GM21576 (cell line): ENCODE measurements around the gene HPS3.
"Not testable (repeated sequence)": the region's sequence is repeated elsewhere in the genome, so short reads cannot be mapped to it uniquely, and the experiment has no call there.

ENCODE experiments used
- ATAC-seq: cut with Tn5 transposase; IDR thresholded peaks from one replicate; pipeline ENCODE4 v1.9.1; 2021; ENCODE audit warnings: mild to moderate bottlenecking, moderate library complexity; ENCODE audit not compliant: unreplicated experiment

HPS3 gene, protein sequence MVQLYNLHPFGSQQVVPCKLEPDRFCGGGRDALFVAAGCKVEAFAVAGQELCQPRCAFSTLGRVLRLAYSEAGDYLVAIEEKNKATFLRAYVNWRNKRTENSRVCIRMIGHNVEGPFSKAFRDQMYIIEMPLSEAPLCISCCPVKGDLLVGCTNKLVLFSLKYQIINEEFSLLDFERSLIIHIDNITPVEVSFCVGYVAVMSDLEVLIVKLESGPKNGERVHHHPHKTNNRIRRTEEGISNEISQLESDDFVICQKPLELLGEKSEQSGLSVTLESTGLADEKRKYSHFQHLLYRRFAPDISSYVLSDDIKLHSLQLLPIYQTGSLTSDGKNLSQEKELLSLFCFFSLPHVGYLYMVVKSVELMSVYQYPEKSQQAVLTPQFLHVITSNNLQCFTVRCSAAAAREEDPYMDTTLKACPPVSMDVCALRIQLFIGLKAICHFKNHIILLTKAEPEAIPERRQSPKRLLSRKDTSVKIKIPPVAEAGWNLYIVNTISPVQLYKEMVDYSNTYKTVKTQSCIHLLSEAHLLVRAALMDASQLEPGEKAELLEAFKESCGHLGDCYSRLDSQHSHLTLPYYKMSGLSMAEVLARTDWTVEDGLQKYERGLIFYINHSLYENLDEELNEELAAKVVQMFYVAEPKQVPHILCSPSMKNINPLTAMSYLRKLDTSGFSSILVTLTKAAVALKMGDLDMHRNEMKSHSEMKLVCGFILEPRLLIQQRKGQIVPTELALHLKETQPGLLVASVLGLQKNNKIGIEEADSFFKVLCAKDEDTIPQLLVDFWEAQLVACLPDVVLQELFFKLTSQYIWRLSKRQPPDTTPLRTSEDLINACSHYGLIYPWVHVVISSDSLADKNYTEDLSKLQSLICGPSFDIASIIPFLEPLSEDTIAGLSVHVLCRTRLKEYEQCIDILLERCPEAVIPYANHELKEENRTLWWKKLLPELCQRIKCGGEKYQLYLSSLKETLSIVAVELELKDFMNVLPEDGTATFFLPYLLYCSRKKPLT

DNA sequence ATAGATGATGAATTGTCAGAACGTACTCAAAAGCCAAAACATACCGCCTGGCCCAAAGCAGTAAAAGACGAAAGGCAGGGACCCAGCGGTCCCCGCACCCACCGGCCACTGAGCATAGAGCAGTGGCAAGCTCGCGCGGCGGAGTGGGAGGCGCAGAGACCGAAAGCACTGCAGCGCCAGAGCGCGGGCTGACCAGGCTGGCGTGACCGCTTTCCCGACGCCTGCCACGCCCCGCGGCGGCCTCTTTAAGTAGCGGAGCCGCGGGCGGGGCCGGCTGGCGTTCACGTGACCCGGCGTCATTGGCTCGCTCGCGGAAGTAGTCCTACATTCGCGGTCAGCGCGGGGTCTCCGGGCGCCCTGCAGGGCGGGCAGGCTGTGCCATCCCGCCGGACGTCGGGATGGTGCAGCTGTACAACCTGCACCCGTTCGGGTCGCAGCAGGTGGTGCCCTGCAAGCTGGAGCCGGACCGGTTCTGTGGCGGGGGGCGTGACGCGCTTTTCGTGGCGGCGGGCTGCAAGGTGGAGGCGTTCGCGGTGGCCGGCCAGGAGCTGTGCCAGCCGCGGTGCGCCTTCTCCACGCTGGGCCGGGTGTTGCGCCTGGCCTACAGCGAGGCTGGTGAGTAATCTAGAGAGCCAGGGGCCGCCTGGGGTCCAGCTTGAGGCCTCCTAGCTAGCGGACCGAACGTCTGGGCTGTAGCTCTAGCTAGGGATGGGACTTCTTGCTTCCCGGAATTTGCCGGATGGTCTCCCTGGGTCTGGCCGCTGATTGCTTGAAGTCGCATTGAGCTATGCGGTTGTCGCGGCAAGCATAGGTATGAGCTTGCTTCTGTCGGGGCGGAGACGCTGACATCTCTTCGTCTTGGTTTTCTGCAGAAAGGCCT, at the start of gene HPS3:
Gene HPS3 (plus strand): TSS at position 313 of the 880 bp plus-strand sequence. CDS start 86 bp downstream, at position 399.
- peak; percentile 95 for ATAC-seq

DNA sequence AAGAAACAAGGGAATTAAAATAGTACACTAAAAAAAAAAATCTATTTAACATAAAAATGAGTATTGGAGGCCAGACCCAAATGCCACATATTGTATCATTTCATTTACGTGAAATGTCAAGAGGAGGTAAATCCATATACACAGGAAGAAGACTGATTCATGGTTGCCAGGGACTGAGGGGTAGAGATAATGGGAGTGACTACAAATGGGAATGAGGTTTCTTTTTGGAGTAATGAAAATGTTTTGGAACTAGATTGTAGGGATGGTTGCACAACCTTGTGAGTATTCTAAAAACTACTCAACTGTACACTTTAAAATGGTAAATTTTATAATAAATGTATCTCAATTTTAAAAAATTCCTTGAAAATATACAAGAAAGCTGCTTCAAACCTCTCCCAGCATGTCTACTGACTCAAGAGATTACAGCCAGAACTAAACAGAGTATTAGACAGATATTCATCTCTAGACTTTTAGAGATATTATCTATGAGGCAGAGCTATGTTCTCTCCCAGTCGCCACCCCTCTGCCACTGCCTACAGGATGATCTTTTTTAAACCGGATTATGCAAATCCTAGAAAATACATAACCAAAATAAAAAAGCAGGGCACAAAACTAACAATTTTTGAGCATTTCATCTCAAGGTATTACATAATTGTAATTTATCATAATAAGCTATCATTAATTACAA, 49.3 kb upstream of the HPS3 start:
- no peak for ATAC-seq

DNA sequence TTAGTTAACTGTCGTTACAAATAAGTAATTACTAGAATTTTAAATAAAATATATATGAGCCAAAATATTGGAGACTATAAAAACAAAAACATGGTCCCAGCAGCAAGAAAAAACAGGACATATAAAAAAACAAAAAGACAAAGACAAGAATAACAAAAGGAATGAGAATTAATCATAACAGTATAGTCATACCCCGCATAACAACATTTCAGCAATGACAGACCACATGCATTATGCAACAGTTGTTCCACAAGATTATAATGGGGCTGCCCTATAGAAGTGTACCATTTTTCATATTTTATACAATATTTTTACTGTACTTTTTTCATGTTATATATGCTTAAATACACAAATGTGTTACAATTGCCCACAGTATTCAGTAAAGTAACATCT, 48.7 kb upstream of the HPS3 start:
- no peak for ATAC-seq

DNA sequence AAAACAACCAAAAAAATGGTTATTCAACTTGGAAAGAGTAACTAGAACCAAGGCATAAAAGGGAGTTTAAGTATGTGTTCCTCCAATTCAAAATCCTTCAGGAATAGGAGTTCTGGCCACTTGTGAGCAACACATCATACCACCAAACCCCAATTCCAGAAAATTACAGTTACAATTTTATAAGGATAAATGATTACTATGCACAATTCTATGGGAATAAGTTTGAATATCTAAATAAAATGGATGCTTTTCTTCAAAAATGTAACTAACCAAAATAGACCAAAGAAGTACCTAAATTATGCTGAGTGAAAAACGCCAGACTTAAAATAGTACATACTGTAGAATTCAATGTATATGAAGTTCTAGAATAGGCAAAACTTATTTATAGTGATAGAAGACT, 47.7 kb upstream of the HPS3 start:
- no peak for ATAC-seq

DNA sequence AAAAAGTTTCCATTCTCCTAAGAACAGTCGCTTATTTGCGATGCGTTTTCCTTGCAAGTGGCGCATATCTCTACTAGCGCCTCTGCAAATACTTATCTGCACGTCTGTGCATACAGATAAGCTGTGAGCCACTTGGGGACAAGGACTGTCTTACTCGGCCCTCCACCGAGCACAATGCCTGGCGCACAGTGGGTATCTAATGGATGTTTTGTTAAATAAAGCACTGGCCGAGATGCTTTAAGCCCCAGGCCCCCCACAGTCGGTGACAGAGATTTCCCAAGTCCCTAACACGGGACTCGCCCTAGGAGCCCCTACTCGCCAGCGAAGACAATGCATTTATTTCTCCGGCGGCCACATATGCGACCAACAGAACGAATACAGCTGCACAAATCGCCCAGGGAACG, 43.6 kb upstream of the HPS3 start:
- ATAC-seq, result peak; percentile 38

DNA sequence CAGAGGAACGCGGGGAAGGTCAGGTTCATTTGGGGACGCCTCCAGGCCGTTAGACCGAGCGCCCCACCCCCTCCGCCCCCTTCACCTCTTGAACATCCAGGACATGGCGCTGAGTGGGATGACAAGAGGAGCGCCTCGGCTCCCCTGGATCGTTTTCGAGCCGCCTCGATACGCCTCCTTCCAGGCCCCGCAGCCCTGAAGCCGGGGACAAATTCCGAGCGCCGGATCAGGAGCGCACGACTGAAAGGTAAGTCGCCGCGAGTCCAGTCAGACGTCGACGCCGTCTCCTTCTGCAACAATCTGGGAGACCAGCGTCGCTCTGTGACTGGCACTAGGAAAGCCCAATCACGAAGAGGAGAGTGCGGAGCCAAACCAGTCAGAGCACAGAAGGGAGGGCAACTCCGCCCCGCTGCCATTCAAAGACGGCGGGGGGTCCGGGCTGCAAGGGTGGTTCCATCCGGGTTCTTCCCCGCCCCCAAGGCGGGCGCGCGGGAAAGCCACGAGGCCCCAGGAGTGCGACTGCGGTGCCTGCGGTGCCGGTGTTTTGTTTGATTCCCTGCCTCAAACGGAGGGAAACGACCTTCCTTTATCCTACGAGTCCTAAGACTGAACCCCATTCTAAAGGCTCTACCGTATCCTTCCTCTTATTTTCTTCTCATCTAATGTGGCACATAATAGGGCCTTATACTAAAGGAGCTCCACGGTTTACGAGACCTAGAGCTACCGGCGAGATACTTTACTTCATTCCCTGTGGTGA, 43.0 kb upstream of the HPS3 start, which contains the start of gene HLTF:
Gene HLTF (minus strand): TSS at position 302 of the 757 bp plus-strand sequence. CDS start 197 bp downstream, at position 105.
- ATAC-seq, result peak; percentile 98

DNA sequence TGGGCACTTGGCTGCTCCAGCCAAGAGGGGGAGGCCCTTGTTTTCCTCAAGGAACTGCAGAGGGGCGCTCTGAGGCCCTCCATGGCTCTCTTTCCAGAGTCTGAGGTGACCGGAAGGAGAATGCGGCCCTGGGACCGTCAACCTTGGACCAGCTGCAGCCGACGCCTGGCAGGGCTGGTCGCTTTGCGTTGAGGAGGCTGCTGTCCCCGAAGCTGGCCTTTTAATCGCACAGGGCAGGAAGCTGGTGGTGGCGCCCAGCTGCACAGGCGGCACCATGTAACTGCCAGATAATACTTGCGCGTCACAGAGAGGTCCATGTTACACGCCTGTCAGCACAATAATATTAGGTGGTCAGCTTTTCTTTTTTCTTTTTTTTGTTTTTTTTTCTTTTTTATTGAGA, 42.2 kb upstream of the HPS3 start:
- no peak for ATAC-seq

DNA sequence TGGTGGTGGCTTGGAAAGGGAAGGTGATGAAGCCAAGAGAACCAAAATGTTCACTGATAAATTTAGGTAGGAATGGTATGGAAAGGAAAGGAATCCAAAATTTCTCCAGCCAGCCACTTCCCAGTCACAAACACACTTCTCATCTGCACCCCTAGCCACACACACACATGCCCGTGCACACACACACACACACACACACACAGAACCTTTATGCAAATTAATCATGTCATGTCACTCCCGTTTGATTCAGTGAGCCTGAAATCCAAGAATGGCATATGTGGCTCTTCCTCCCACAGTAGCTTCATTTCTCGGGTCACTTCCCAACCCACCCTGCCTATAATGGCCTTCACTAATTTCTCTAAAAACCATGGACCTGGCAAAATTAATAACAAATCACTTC, 40.0 kb upstream of the HPS3 start:
- no peak for ATAC-seq

DNA sequence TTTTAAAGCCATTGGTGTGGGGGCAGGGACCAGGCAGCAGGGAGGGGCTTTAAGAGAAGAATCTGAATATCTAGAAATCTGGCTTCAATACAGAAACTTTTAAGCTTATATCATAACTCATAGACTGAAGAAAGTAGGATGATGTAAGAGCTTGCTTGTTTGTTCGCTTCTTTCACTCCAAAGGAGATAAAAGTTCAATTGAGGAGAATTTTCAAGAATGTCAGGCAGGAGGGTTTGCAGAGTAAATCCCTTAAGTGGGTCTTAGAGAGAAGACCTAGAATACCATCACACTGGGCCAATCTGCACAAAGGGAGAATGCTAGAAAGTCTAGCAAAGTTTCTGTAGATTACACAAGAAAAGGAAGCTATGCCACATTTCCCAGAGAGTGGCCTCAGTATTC, 39.0 kb upstream of the HPS3 start:
- ATAC-seq, result no peak

DNA sequence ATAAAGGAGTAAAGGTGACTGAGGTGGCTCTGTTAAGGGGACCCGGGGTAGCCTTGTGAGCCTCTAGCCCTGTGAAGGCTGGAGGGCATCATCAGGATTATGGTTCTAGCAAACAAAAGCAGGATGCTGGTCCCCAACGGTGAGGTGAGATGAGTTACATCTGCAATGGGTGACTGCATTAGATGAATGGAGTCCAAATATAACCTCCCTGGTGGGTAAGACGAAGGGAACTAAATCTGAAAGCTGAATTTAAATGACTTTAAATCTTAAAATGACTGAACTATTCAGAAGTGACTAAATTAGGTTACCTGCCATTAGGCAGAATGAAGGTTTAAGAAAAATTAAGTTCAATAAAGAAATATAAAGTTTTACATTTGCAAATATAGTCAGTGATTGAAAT, 38.5 kb upstream of the HPS3 start:
- no peak for ATAC-seq

DNA sequence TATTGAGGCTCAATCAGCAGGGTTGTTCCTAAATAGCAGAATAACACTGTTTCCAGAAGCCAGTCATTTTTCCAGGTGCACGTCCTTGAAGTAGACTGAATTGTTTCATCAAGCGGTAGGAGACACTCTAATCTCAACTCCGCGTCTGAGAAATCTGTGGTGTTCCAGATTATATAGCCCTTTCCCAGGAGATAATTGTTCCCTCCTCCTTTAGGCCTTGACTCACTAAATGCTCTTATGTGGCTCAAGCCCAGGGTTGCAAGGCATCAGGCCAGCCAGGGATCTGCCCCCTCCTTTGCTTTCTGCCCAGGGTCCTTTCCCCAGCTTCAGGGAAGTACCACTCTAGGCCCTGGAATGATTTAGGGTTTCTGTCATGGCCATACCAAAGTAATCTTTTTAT, 37.5 kb upstream of the HPS3 start:
- no peak for ATAC-seq

DNA sequence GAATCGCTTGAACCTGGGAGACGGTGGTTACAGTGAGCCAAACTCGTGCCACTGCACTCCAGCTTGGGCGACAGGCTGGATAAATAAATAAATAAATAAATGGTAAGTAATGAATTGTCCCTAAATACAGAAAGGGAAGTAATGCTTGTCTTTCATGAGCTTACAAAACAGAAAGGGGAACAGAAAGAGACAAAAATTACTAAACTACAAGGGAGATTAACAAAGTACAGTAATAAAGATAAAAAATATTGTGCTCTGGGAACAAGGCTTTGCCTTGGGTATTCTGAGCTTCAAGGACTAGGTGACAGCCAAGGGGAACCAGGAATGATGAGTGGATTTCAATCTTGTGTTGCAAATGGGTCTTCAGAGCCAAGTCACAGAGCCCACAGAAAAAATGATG, 34.0 kb upstream of the HPS3 start:
- ATAC-seq, result peak; percentile 84

DNA sequence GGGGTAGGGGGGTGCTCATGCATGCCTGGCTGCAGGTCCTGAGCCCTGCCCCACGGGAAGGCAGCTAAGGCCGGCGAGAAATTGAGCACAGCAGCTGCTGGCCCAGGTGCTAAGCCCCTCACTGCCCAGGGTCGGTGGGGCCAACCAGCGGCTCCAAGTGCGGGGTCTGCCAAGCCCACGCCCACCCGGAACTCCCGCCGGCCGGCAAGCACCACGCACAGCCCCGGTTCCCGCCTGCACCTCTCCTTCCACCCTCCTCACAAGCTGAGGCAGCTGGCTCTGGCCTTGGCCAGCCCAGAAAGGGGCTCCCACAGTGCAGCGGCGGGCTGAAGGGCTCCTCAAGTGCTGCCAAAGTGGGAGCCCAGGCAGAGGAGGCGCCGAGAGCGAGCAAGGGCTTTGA, 31.5 kb upstream of the HPS3 start:
- not testable (repeated sequence) for ATAC-seq

DNA sequence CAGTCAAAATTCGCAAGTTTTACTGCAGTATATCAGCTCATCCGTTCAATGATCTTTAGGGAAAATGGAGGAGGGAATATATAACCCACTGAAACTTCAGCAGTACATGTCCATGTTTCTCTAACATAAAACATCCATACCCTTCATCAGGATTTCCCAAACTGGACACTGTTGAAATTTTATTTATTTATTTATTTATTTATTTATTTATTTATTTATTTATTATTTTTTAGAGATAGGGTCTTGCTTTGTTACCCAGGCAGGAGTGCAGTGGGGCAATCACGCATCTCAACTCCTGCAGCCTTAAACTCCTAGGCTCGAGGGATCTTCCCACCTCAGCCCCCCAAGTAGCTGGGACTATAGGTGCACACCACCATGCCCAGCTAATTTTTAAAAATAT, 28.3 kb upstream of the HPS3 start:
- ATAC-seq, result no peak

DNA sequence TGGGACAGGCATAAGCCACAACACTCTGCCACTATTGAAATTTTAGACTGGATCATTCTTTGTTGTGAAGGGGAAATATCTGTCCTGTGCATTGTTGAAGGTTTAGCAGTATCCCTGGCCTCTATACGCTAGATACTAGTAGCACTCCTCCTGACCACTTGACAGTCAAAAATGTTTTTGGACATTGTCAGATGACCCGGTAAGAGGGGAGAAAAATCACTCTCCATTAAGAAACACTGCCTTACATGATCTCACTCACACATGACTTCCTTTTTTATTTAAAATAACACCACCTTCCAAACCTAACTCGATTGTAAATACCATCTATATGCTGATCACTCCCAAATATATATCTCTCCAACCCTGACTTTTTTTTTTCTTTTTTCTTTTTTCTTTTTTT, 27.8 kb upstream of the HPS3 start:
- no peak for ATAC-seq

DNA sequence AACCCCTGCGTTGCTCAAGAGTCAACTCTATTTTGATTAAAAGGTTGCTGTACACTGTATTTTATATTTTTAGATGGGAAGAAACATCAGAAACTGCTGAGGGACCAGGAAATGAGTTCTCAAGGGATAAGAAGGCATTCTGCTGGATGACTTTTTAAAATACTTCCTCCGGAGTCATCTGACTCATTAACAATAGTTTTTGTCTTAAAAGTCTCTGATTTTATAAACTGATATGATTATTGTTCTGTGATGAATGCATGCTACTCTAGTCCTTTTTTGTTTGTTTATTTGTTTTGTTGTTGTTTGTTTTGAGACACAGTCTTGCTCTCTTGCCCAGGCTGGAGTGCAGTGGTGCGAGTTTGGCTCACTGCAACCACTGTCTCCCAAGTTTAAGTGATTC, 25.0 kb upstream of the HPS3 start:
- no peak for ATAC-seq

DNA sequence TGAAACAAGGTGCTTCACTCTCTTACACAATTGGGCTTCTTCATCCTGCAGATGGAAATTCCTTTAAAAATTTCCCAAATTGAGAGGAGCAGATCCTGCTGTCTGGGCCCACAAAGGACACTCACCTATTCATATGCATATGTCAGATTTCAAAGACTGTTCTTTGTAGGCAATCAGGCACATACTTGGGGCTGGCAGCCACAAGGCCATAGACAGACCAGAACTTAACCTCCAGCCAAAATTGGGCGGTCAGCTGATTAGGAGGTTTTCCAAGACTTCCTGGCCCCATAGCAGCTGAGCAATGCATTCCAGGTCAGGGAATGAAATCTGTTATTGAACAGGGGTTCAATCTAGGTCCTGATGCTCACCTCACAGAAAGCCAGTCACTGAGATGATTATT, 15.0 kb upstream of the HPS3 start:
- ATAC-seq, result no peak

DNA sequence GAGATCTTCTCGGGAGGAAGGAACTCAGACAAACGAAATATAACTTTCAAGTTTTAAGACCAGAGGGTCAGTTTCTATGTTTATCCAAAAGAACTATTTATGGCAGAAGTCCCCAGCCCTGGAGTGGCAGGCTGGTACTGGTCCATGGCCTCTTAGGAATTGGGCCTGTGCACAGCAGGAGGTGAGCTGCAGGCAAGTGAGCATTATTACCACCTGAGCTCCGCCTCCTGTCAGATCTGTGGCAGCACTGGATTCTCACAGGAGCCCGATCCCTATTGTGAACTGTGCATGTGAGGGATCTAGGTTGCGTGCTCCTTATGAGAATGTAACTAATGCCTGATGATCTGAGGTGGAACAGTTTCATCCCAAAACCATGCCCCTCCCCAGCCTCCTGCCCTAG, 14.3 kb upstream of the HPS3 start:
- ATAC-seq, result no peak

DNA sequence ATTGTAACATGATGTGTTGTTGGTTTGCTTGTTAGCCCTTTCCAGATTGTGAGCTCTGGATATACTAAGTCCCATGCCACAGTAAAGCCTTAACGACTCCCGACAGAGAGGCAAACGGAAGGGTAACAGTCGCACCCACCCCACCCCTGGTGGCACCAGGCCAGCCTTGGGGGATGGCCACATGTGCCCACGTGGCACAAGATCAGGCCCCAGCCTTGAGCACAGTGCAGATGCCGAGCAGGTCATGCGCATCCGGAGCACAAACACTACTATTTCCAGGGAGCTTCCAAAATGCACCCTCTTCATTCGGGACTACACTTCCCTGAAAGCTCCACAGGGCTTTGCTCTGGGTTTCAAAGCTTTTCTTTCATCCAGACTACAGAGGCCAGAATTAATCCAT, 10.7 kb upstream of the HPS3 start:
- no peak for ATAC-seq
